WTC11 (cell line): ENCODE measurements around the gene PNMA6A.
"Not testable (repeated sequence)": the region's sequence is repeated elsewhere in the genome, so short reads cannot be mapped to it uniquely, and the experiment has no call there.

ENCODE experiments used
- ATF1 ChIP-seq: sonication (generic); formaldehyde crosslinking; IDR thresholded peaks from 2 replicates; pipeline ENCODE4 v1.8.1; 2023; ENCODE audit warnings: mild to moderate bottlenecking, moderate library complexity, missing genetic modification reagents
- CTCF ChIP-seq: fragments of 200-600 bp; IDR thresholded peaks from 2 replicates; pipeline ENCODE4 v1.8.0; 2022; ENCODE audit warnings: antibody characterized with exemption
- E2F5 ChIP-seq: sonication (generic); formaldehyde crosslinking; IDR thresholded peaks from 2 replicates; pipeline ENCODE4 v1.8.1; 2022; ENCODE audit warnings: mild to moderate bottlenecking, moderate library complexity, missing genetic modification reagents
- FOXK1 ChIP-seq: sonication (generic); formaldehyde crosslinking; IDR thresholded peaks from 2 replicates; pipeline ENCODE4 v1.8.0; 2022; ENCODE audit warnings: mild to moderate bottlenecking, moderate library complexity, missing genetic modification reagents
- IRF2 ChIP-seq: sonication (generic); formaldehyde crosslinking; IDR thresholded peaks from 2 replicates; pipeline ENCODE4 v1.8.0; 2022; ENCODE audit warnings: low read depth, missing genetic modification reagents, borderline replicate concordance
- JUN ChIP-seq: sonication (generic); formaldehyde crosslinking; IDR thresholded peaks from 2 replicates; pipeline ENCODE4 v1.8.0; 2023; ENCODE audit warnings: mild to moderate bottlenecking, missing genetic modification reagents
- MAX ChIP-seq: sonication (generic); formaldehyde crosslinking; IDR thresholded peaks from 2 replicates; pipeline ENCODE4 v1.8.0; 2022; ENCODE audit warnings: mild to moderate bottlenecking, missing genetic modification reagents
- NFYB ChIP-seq: sonication (generic); formaldehyde crosslinking; conservative IDR thresholded peaks from 2 replicates; pipeline ENCODE4 v1.8.0; 2022; ENCODE audit warnings: low read depth, missing genetic modification reagents
- PRDM15 ChIP-seq: sonication (generic); formaldehyde crosslinking; IDR thresholded peaks from 2 replicates; pipeline ENCODE4 v1.8.0; 2022; ENCODE audit warnings: missing genetic modification reagents
- USF2 ChIP-seq: sonication (generic); formaldehyde crosslinking; IDR thresholded peaks from 2 replicates; pipeline ENCODE4 v1.8.1; 2023; ENCODE audit warnings: mild to moderate bottlenecking, missing genetic modification reagents, moderate library complexity
- ZBTB21 ChIP-seq: sonication (generic); formaldehyde crosslinking; IDR thresholded peaks from 2 replicates; pipeline ENCODE4 v1.8.1; 2023; ENCODE audit warnings: mild to moderate bottlenecking, missing genetic modification reagents, borderline replicate concordance
- ZNF317 ChIP-seq: sonication (generic); formaldehyde crosslinking; IDR thresholded peaks from 2 replicates; pipeline ENCODE4 v1.8.1; 2023; ENCODE audit warnings: low read depth, mild to moderate bottlenecking, moderate library complexity, missing genetic modification reagents, borderline replicate concordance
- ZNF416 ChIP-seq: fragments of 250-450 bp; sonication (Bioruptor Pico); IDR thresholded peaks from 2 replicates; pipeline ENCODE4 v1.9.0; 2021; ENCODE audit warnings: mild to moderate bottlenecking, inconsistent platforms

- TF ChIP-seq ATF1 (CRISPR knock-in tag); ZNF317; NFYB (CRISPR knock-in tag); CTCF; ZBTB21 (CRISPR knock-in tag); USF2; ZNF416; MAX; JUN (CRISPR knock-in tag); FOXK1 (CRISPR knock-in tag); E2F5 (CRISPR knock-in tag); PRDM15 (CRISPR knock-in tag); IRF2 (CRISPR knock-in tag): not testable (repeated sequence)
Measured at GRCh38 chrX:153106092-153106801, 34.0 kb downstream of the PNMA6A start.
